Measurements from ENCODE around the gene SELPLG. TPM values are rescaled to one million over a fixed set of nuclear protein-coding genes. Genes with fewer than 3 reads are reported as not detected.
A peak's percentile ranks its signal among the peaks of the same experiment; 100 is the strongest.
"Not testable (repeated sequence)": the region's sequence is repeated elsewhere in the genome, so short reads cannot be mapped to it uniquely, and the experiment has no call there.

The SELPLG gene
- total RNA-seq, 2 donors from 2014 or later: 5.1 to 14.4 TPM

DNA sequence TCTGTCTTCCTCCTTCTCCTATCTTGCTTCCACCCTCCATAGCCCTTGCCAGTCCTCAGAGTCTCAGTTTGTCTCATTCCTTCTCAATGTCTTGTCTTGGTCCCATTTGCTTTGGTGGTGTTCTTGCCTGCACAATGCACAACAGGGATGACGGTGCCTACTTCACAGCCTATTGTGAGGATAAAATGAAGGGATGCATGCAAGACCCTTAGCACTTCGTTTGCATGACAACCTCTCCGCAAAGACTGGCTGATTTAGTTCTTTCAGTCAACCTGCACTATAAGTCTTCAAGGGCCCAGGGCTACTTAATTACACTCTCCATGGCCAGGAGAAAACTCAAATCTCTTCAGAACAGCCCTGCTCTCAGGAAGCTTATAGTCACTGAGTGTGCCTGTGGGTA lies 8.5 kb downstream of the SELPLG start:
- intact Hi-C loops (cut with DNase I): no loop called here
- no peak for DNase-seq (ENCODE audit: low spot score)

DNA sequence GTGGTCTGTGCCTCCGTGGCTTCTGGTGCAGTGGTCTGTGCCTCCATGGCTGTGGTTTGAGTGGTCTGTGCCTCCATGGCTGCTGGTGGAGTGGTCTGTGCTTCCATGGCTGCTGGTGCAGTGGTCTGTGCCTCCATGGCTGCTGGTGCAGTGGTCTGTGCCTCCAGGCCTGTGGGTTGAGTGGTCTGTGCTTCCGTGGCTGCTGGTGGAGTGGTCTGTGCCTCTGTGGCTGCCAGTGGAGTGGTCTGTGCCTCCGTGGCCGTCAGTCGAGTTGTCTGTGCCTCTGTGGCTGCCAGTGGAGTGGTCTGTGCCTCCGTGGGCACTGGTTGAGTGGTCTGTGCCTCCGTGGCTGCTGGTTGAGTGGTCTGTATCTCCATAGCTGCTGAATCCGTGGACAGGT lies 10.1 kb downstream of the SELPLG start:
- no peak for DNase-seq (ENCODE audit: low spot score)
- intact Hi-C loops (cut with DNase I): no loop called here

GRCh38 chr12:108622921-108623514 lies 10.7 kb downstream of the SELPLG start:
- no peak for DNase-seq (ENCODE audit: low spot score)
- intact Hi-C loops (cut with DNase I): no loop called here

DNA sequence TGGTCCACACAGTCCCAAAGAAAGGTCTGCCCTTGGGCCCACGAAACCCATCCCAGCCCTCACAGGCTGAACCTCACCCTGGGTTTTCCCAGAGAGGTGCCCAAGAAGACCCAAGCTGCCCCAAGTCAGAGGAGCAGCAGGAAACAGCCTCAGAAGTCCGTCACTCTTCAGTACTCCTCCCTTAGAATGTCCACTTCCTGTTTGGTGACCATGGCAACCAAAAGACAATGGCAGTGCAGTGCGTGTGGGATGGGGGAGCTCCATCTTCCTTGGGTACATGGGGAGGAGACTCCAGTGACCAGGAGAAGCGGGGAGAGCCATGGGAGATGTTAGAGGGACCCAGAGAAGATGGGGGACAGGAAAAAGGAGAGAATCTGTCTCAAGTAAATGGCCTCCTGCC lies 11.3 kb downstream of the SELPLG start:
- intact Hi-C loops (cut with DNase I): no loop called here
- no peak for DNase-seq (ENCODE audit: low spot score)

DNA sequence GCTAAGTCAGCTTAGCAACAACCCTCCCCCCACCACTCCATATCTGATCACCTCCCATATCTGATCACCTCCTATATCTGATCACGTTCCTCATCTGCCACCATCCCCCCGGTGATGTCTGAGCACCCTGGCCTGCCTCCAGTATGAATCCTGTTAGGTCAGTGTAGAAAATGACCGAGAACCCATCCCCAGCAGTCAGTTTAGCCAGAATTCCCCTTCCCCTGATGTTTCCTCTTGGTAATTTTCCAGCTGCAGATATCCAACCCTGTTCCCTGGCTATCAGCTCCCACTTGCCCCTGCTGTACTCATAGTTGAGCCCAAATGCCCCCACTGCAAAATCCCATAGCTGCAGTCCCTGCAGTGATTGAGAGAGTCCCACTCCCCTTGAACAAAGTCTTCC lies 12.5 kb downstream of the SELPLG start:
- no peak for DNase-seq (ENCODE audit: low spot score)
- intact Hi-C loops (cut with DNase I): no loop called here

GRCh38 chr12:108620236-108620879 lies 13.3 kb downstream of the SELPLG start:
- DNase-seq (ENCODE audit: low spot score): no peak
- intact Hi-C loops (cut with DNase I): no loop called here

DNA sequence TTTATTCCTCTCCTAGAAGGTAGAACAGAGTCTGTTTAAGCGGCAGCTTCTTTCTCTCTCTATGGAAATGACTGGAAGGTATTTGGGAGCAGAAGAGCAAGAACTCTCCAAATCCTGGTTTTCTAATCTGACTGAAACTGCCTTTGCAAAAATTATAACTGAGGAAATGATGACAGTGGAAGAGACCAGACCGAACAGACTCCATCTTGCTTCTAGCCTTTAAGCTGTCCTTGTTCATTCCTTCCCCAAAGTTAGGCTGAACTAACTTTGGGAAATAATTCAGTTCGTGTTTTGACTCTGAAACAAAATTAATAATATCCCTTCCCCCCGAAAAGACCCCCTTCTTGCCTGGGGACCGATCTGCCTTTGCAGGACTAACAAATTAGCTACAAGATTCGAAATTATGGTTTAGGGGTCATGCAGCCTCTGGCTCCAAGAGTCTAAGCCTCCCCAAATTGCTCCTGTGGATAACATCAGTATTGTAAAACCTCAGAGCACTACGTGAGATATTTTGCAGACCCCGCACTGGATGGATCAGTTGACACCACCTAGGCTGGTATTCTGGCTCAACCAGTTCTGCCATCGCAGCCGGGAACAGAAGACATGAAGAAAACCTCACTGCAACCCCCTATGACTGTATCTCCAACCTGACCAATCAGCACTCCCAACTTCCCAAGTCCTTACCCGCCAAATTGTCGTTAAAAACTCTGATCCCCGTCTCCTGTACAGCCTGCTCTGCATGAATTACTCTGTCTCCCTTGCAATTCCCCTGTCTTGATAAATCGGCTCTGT lies 14.1 kb downstream of the SELPLG start:
- intact Hi-C loops (cut with DNase I): loop anchor here (5.0 kb wide), 1 partner anchor 47 kb away; no protein-coding TSS in a partner anchor
- no peak for DNase-seq (ENCODE audit: low spot score)

DNA sequence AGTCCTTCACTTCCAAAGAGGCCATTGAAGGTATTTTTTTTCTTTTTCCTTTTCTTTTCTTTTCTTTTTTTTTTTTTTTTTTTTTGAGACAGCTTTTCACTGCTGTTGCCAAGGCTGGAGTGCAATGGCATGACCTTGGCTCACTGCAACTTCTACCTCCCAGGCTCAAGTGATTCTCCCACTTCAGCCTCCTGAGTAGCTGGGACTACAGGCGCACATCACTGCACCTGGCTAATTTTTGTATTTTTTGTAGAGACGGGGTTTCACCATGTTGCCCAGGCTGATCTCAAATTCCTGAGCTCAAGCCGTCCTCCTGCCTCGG lies 14.8 kb downstream of the SELPLG start:
- intact Hi-C loops (cut with DNase I): loop anchor here (5.0 kb wide), 1 partner anchor 47 kb away; no protein-coding TSS in a partner anchor
- DNase-seq (ENCODE audit: low spot score): not testable (repeated sequence)

- intact Hi-C loops (cut with DNase I): loop anchor here (5.0 kb wide), 1 partner anchor 46 kb away; no protein-coding TSS in a partner anchor
- DNase-seq (ENCODE audit: low spot score): peak; percentile 94
Measured at GRCh38 chr12:108618079-108618952, 15.4 kb downstream of the SELPLG start.

- intact Hi-C loops (cut with DNase I): loop anchor here (5.0 kb wide), 1 partner anchor 45 kb away; no protein-coding TSS in a partner anchor
- DNase-seq (ENCODE audit: low spot score): no peak
Measured at GRCh38 chr12:108616941-108617858, 16.5 kb downstream of the SELPLG start.

GRCh38 chr12:108616359-108616758 lies 17.3 kb downstream of the SELPLG start:
- DNase-seq (ENCODE audit: low spot score): no peak
- intact Hi-C loops (cut with DNase I): loop anchor here (5.0 kb wide), 1 partner anchor 44 kb away; no protein-coding TSS in a partner anchor

GRCh38 chr12:108615918-108616317 lies 17.8 kb downstream of the SELPLG start:
- no peak for DNase-seq (ENCODE audit: low spot score)
- intact Hi-C loops (cut with DNase I): loop anchor here (5.0 kb wide), 1 partner anchor 44 kb away; no protein-coding TSS in a partner anchor

DNA sequence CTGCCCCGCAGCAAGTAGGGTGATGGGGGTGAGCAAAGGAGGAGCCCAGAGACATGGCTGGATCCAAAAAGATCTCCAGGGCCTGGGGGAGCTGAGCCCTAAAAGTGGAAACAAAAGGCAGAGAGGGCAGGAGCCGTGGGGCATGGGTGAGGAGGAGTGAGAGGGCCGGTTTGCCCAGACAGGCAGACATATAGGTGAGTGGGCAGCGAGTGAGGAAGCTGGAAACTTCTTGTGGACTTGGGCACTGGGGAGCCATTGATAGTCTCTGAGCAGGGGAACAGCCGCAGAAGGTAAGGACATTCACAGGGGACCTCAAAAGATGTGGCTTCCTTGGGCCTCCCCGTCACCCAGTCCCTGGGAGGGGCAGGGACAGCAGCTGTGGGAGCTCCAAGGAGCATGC lies 19.1 kb downstream of the SELPLG start:
- intact Hi-C loops (cut with DNase I): loop anchor here (5.0 kb wide), 1 partner anchor 42 kb away; no protein-coding TSS in a partner anchor
- no peak for DNase-seq (ENCODE audit: low spot score)

DNA sequence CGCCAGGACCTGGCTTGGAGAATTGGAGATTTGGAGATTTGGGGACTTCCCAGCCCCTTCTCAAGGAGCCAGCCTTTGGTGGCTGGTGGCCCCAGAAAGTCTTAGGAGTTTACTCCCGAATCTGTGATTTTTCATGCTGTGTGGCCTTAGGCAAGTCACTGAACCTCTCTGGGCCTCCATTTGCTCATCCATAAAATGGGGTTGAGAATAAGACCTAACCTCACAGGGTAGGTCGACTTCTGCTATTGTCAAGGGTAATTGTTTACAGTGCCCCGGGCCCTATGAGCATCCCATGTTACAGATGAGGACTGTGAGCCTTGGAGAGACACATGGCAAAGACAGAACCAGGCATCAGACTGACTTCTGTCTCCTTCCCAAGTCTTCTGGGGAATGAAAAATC lies 19.7 kb downstream of the SELPLG start:
- intact Hi-C loops (cut with DNase I): no loop called here
- DNase-seq (ENCODE audit: low spot score): no peak

DNA sequence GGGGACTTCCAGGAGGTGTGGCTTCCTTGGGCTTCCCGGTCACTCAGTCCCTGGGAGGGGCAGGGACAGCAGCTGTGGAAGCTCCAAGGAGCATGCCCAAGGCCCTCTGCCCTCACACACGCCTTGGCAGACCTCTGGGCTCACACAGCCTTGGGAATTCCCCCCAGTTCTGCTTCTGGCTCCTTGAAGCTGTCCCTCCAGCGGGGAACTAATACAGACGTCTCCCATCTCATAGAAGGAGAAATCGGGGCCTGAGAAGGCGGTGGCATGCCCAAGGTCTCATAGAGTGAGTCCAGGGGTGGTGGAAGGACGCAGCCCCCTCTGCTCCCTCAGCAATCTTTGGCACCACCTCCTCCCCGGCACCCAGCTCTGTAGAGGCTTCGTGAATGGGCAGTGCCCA lies 20.1 kb downstream of the SELPLG start:
- intact Hi-C loops (cut with DNase I): no loop called here
- DNase-seq (ENCODE audit: low spot score): no peak

GRCh38 chr12:108612788-108613282 lies 20.9 kb downstream of the SELPLG start:
- intact Hi-C loops (cut with DNase I): no loop called here
- no peak for DNase-seq (ENCODE audit: low spot score)

- DNase-seq (ENCODE audit: low spot score): no peak
- intact Hi-C loops (cut with DNase I): no loop called here
Measured at GRCh38 chr12:108611884-108612415, 21.7 kb downstream of the SELPLG start.

All from posterior vena cava (tissue), 2 donors.